SHP77 treated with DMSO at 0.1 percent for 48 hours (cell line): Measurements from ENCODE around the gene PIF1.
"Not testable (repeated sequence)": the region's sequence is repeated elsewhere in the genome, so short reads cannot be mapped to it uniquely, and the experiment has no call there.

Experiments used
- DNase-seq: peaks from one replicate; lab custom pipeline; 2025; lab: John Stamatoyannopoulos, UW

The PIF1 gene

GRCh38 chr15:64847876-64848716 is 22.6 kb upstream of the PIF1 start:
- no peak for DNase-seq

- no peak for DNase-seq
Measured at GRCh38 chr15:64847448-64847847, 22.0 kb upstream of the PIF1 start.

DNA sequence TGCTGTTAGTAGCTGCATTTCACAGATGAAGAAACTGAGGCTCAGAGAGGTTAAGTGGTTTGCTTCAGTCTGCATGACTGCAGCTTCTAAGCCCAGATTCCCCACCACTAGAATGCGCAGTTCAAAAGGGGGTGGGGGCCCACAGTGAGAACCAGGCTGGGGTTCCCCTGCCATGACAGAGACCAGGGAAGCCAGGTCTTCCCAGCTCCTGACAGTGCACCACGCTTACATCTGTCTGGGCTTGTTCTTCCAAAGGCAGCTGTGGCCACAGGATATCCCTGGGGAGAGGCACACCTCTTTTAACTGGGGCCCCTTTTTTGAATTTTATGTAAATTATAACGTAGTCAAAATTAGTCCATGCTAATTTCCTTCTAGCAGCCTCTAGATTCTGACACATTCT is 21.6 kb upstream of the PIF1 start:
- DNase-seq: no peak

GRCh38 chr15:64845831-64846595 is 20.6 kb upstream of the PIF1 start:
- no peak for DNase-seq

- DNase-seq: no peak
Measured at GRCh38 chr15:64845183-64845611, 19.8 kb upstream of the PIF1 start.

DNA sequence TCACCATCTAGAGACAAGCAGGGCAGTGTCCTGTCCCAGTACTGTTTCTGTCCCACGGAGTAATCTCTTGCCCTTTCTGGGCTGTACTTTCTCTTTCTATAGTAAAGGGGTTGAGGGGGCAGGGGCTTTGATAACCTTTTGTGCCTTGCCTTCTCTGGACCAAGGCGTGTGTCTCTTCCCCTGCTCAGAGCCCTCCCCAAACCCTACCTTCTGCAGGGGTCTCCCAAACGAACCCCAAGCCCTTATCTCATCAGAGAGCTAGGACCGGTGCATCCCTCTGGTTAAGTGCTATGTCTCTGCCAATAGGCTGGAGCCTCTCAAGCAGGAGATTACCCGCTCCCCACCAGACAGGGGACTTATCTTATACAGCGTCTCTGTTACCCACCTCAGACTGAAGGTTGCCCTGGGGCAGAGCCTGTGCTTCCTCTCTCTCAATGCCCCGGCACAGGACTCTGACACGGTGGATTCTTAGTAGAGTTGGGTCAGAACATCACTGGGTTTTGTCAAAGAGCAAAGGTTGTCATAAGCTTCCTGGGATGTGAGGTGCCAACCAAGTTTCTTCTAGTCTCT is 19.2 kb upstream of the PIF1 start:
- DNase-seq: no peak

- no peak for DNase-seq
Measured at GRCh38 chr15:64843991-64844390, 18.5 kb upstream of the PIF1 start.

GRCh38 chr15:64842986-64843561 is 17.6 kb upstream of the PIF1 start:
- DNase-seq: no peak

GRCh38 chr15:64842096-64842939 is 16.9 kb upstream of the PIF1 start:
- DNase-seq: no peak

- peak; percentile 87 for DNase-seq
Measured at GRCh38 chr15:64841344-64842095, 16.1 kb upstream of the PIF1 start, which contains the start of gene PLEKHO2. PLEKHO2 (plus strand) TSS chr15:64841915; CDS start chr15:64842017, 102 bp downstream.

DNA sequence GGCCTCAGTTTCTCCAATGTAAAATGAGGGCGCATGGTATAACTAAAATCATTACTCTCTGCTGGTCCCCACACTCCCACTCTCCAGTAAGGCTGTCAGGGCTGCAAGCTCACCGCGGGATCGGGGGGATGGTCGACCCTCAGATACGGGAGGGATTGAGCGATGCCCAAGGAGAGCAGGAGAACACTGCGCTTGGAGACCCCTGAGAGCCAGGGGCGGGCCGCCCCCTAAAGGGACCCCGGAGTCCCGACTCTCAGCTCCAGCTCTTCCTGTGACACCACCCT is 15.6 kb upstream of the PIF1 start:
- DNase-seq: no peak

DNA sequence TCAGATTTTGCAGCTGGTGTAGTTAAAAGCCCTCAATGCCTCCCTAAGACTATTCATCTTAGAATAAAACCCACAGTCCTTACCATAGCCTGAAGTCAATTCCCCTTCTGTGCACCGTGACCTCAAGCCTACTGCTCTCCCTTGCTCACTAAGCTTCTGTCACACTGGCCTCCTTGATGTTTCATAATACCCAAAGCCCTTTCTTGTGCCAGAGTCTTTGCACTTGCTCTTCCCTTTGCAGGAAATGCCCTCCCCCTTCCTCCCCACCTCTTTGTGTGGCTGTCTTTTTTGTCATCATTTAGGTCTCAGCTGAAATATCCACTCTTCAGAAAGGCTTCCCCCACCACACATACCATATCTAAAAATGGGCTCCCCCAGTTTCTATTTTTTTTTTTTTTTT is 12.1 kb upstream of the PIF1 start:
- DNase-seq: no peak

DNA sequence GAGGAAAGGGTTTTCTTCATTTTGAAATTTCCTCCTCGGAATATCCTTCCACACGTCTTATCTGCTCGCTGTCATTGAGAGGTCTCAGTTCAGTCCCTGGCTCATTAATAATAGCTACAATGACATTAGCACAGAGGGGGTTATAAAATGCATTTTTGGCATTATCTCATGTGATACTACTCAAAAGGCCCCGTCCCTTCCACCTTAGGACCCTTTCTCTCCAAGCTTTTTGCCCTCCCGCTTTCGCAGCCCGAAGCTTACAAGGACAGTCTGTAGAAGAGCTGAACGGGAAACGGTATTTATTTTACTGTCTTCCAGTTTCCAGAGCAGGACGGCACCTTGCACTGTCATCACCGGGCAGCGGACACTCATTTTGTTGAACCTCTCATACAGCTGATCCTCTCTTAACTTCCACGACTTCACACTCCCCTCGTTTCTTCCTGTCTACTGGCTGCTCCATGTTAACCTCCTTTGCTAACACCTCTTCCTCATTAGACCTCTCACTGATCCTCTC is 10.6 kb upstream of the PIF1 start:
- no peak for DNase-seq

DNA sequence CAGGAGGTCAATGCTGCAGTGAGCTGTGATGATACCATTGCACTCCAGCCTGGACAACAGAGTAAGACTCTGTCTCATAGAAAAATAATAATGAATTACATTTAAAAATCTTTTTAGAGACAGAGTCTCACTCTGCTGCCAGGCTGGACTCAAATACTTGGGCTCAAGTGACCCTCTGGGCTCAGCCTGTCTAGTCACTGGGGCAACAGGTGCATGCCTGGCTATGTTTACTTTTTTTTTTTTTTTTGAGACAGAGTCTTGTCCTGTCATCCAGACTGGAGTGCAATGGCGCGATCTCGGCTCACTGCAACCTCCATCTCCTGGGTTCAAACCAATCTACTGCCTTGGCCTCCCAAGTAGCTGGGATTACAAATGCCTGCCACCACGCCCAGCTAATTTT is 8.2 kb upstream of the PIF1 start:
- no peak for DNase-seq

DNA sequence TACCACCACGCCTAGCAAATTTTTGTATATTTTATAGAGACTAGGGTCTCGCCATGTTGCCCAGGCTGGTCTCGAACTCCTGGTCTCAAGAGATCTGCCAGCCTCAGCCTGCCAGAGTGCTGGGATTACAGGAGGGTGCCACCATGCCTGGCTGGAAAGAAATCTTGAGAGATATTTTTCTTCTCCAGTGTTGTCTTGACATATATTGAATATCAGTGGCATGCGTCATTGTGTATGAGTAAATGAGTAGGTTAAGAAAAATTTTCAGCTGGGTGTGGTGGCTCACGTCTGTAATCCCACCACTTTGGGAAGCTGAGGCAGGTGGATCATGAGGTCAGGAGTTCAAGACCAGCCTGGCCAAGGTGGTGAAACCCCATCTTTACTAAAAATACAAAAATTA is 3.5 kb upstream of the PIF1 start:
- no peak for DNase-seq

- DNase-seq: no peak
Measured at GRCh38 chr15:64824929-64825430, 467 bp downstream of the PIF1 start.

- no peak for DNase-seq
Measured at GRCh38 chr15:64816452-64816851, 9.0 kb downstream of the PIF1 start.

- DNase-seq: not testable (repeated sequence)
Measured at GRCh38 chr15:64814965-64815364, 10.5 kb downstream of the PIF1 start.

DNA sequence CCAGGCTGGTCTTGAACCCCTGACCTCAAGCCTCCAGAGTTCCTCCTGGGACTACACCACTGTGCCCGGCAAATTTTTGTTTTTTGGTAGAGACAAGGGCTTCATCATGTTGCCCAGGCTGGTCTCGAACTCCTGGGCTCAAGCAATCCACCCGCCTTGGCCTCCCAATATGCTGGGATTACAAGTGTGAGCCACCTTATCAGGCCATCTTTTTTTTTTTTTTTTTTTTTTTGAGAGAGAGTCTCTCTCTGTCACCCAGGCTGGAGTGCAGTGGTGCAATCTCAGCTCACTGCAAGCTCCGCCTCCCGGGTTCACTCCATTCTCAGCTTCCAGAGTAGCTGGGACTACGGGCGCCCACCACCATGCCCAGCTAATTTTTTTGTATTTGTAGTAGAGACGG is 11.2 kb downstream of the PIF1 start:
- not testable (repeated sequence) for DNase-seq

- no peak for DNase-seq
Measured at GRCh38 chr15:64813075-64813474, 12.4 kb downstream of the PIF1 start.
